GM19395 (cell line): Measurements from ENCODE around the gene IL2RA.
"Not testable (repeated sequence)": the region's sequence is repeated elsewhere in the genome, so short reads cannot be mapped to it uniquely, and the experiment has no call there.

Experiments
- ATAC-seq: cut with Tn5 transposase; IDR thresholded peaks from one replicate; pipeline ENCODE4 v1.9.1; 2021; ENCODE audit warnings: mild to moderate bottlenecking, moderate library complexity; ENCODE audit not compliant: unreplicated experiment

The IL2RA gene

GRCh38 chr10:6083523-6084475 lies 21.6 kb upstream of the IL2RA start:
- ATAC-seq, result no peak

GRCh38 chr10:6082496-6083395 lies 20.6 kb upstream of the IL2RA start:
- no peak for ATAC-seq

GRCh38 chr10:6080417-6080973 lies 18.3 kb upstream of the IL2RA start:
- no peak for ATAC-seq

GRCh38 chr10:6079044-6079443 lies 16.9 kb upstream of the IL2RA start:
- no peak for ATAC-seq

- ATAC-seq, result no peak
Measured at GRCh38 chr10:6077071-6077675, 15.0 kb upstream of the IL2RA start.

GRCh38 chr10:6074489-6075301 lies 12.5 kb upstream of the IL2RA start:
- no peak for ATAC-seq

- peak; percentile 55 for ATAC-seq
Measured at GRCh38 chr10:6072215-6072934, 10.2 kb upstream of the IL2RA start.

- no peak for ATAC-seq
Measured at GRCh38 chr10:6071181-6072175, 9.3 kb upstream of the IL2RA start.

- no peak for ATAC-seq
Measured at GRCh38 chr10:6070660-6071059, 8.5 kb upstream of the IL2RA start.

- ATAC-seq, result no peak
Measured at GRCh38 chr10:6069081-6069931, 7.1 kb upstream of the IL2RA start.

- ATAC-seq, result peak; percentile 61
Measured at GRCh38 chr10:6068422-6068821, 6.3 kb upstream of the IL2RA start.

GRCh38 chr10:6068006-6068405 lies 5.8 kb upstream of the IL2RA start:
- no peak for ATAC-seq

- no peak for ATAC-seq
Measured at GRCh38 chr10:6067457-6067856, 5.3 kb upstream of the IL2RA start.

- ATAC-seq, result no peak
Measured at GRCh38 chr10:6065835-6066234, 3.7 kb upstream of the IL2RA start.

GRCh38 chr10:6065406-6065805 lies 3.2 kb upstream of the IL2RA start:
- ATAC-seq, result no peak

- not testable (repeated sequence) for ATAC-seq
Measured at GRCh38 chr10:6064726-6065125, 2.6 kb upstream of the IL2RA start.

- no peak for ATAC-seq
Measured at GRCh38 chr10:6064119-6064518, 2.0 kb upstream of the IL2RA start.
